Measurements from ENCODE around the gene SPINT1. TPM values are rescaled to one million over a fixed set of nuclear protein-coding genes. Genes with fewer than 3 reads are reported as not detected.

The SPINT1 gene
- total and polyA plus RNA-seq, 2 of the 13 experiments (the other 11 are each of a cell fraction or from before 2014, with no cell fraction given), result 0.49 to 2.5 TPM

DNA sequence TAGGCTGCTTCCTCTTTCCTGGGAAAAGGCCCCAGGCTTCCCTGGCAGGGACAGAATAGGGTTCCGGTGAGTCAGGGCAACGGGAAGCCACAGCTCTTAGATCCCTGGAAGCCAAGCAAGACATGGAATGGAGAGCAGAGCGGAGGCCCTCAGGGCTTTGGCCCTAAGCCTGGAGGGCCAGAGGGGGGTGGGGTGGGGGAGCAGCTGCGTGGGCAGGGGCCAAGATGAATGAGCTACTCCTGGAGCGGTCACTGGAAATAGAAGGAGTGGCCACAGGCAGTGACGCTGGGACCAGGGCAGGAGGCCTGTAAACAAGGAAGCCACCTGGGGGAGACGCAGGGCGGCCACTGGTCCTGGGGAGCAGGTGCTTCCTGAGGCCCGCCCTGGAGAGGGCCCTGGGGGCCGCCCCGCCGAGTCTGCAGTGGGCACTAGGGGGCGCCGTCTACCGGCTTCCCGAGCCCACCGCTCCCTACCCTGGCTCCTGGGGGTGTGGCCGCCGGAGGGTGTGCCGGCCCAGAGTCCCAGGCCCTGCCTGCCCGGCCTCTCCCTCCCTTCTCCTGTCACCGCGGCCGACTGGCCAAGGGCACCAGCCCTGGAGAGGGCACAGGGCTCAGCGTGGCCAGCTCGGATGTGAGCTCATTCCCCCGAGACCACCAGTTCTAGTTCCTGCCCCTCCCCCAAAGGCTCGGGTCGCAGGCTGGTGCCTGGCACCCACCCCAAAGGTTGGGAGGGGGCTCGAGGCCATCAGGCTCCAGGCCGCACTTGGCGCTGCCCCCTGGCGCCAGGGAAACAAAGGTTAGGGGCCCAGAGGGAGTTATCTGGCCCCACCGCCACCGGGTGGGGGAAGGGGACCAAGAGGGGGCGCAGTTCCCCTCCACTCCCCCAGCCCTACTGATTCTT, 62.5 kb downstream of the SPINT1 start (continued):
- TF ChIP-seq, protein P1, sequence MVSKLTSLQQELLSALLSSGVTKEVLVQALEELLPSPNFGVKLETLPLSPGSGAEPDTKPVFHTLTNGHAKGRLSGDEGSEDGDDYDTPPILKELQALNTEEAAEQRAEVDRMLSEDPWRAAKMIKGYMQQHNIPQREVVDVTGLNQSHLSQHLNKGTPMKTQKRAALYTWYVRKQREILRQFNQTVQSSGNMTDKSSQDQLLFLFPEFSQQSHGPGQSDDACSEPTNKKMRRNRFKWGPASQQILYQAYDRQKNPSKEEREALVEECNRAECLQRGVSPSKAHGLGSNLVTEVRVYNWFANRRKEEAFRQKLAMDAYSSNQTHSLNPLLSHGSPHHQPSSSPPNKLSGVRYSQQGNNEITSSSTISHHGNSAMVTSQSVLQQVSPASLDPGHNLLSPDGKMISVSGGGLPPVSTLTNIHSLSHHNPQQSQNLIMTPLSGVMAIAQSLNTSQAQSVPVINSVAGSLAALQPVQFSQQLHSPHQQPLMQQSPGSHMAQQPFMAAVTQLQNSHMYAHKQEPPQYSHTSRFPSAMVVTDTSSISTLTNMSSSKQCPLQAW (CRISPR knock-in tag; IDR thresholded peaks at IDR 0.05), result peak; percentile 39; the same call in 1 of the 2 replicates
- TF ChIP-seq ZEB1 (IDR thresholded peaks at IDR 0.05; ENCODE audit: insufficient replicate concordance, low read depth) (peak; percentile 48), RBAK (CRISPR knock-in tag; IDR thresholded peaks at IDR 0.05) (no peak), RARA (CRISPR knock-in tag; IDR thresholded peaks at IDR 0.05) (no peak), FOXC1 (CRISPR knock-in tag; IDR thresholded peaks at IDR 0.05; ENCODE audit: borderline replicate concordance) (no peak; the same call in 1 of the 2 replicates), PAF1 (CRISPR knock-in tag; IDR thresholded peaks at IDR 0.05) (no peak), KLF11 (CRISPR knock-in tag; IDR thresholded peaks at IDR 0.05) (0 out of 2 replicates have a peak, but pooled peaks have one; percentile 45), AKAP8 (CRISPR knock-in tag; IDR thresholded peaks at IDR 0.05) (peak; percentile 64; the same call in 1 of the 2 replicates), RNF2 (conservative IDR thresholded peaks at IDR 0.05; ENCODE audit: low read depth) (no peak), RFXAP (CRISPR knock-in tag; IDR thresholded peaks at IDR 0.05; ENCODE audit: borderline replicate concordance) (0 out of 2 replicates have a peak, but pooled peaks have one; percentile 52), CBX5 (CRISPR knock-in tag; IDR thresholded peaks at IDR 0.05; ENCODE audit: borderline replicate concordance) (peak; percentile 24; the same call in 1 of the 2 replicates), MEIS2 (CRISPR knock-in tag; IDR thresholded peaks at IDR 0.05) (0 out of 2 replicates have a peak, but pooled peaks have one; percentile 14), TGIF2 (CRISPR knock-in tag; IDR thresholded peaks at IDR 0.05) (peak; percentile 90)
- TF ChIP-seq, protein P2, sequence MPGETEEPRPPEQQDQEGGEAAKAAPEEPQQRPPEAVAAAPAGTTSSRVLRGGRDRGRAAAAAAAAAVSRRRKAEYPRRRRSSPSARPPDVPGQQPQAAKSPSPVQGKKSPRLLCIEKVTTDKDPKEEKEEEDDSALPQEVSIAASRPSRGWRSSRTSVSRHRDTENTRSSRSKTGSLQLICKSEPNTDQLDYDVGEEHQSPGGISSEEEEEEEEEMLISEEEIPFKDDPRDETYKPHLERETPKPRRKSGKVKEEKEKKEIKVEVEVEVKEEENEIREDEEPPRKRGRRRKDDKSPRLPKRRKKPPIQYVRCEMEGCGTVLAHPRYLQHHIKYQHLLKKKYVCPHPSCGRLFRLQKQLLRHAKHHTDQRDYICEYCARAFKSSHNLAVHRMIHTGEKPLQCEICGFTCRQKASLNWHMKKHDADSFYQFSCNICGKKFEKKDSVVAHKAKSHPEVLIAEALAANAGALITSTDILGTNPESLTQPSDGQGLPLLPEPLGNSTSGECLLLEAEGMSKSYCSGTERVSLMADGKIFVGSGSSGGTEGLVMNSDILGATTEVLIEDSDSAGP (CRISPR knock-in tag; IDR thresholded peaks at IDR 0.05; ENCODE audit: borderline replicate concordance), result peak; percentile 73; the same call in 1 of the 2 replicates
- TF ChIP-seq, protein P3, sequence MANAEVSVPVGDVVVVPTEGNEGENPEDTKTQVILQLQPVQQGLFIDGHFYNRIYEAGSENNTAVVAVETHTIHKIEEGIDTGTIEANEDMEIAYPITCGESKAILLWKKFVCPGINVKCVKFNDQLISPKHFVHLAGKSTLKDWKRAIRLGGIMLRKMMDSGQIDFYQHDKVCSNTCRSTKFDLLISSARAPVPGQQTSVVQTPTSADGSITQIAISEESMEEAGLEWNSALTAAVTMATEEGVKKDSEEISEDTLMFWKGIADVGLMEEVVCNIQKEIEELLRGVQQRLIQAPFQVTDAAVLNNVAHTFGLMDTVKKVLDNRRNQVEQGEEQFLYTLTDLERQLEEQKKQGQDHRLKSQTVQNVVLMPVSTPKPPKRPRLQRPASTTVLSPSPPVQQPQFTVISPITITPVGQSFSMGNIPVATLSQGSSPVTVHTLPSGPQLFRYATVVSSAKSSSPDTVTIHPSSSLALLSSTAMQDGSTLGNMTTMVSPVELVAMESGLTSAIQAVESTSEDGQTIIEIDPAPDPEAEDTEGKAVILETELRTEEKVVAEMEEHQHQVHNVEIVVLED (CRISPR knock-in tag; IDR thresholded peaks at IDR 0.05; ENCODE audit: borderline replicate concordance), result 0 out of 2 replicates have a peak, but pooled peaks have one; percentile 36
- TF ChIP-seq, protein P4, sequence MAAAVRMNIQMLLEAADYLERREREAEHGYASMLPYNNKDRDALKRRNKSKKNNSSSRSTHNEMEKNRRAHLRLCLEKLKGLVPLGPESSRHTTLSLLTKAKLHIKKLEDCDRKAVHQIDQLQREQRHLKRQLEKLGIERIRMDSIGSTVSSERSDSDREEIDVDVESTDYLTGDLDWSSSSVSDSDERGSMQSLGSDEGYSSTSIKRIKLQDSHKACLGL (CRISPR knock-in tag; IDR thresholded peaks at IDR 0.05), result peak; percentile 60
- TF ChIP-seq, protein P5, sequence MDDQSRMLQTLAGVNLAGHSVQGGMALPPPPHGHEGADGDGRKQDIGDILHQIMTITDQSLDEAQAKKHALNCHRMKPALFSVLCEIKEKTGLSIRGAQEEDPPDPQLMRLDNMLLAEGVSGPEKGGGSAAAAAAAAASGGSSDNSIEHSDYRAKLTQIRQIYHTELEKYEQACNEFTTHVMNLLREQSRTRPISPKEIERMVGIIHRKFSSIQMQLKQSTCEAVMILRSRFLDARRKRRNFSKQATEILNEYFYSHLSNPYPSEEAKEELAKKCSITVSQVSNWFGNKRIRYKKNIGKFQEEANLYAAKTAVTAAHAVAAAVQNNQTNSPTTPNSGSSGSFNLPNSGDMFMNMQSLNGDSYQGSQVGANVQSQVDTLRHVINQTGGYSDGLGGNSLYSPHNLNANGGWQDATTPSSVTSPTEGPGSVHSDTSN (CRISPR knock-in tag; IDR thresholded peaks at IDR 0.05; ENCODE audit: borderline replicate concordance), result peak; percentile 66; the same call in 1 of the 2 replicates
- TF ChIP-seq, protein P6, sequence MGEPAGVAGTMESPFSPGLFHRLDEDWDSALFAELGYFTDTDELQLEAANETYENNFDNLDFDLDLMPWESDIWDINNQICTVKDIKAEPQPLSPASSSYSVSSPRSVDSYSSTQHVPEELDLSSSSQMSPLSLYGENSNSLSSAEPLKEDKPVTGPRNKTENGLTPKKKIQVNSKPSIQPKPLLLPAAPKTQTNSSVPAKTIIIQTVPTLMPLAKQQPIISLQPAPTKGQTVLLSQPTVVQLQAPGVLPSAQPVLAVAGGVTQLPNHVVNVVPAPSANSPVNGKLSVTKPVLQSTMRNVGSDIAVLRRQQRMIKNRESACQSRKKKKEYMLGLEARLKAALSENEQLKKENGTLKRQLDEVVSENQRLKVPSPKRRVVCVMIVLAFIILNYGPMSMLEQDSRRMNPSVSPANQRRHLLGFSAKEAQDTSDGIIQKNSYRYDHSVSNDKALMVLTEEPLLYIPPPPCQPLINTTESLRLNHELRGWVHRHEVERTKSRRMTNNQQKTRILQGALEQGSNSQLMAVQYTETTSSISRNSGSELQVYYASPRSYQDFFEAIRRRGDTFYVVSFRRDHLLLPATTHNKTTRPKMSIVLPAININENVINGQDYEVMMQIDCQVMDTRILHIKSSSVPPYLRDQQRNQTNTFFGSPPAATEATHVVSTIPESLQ (CRISPR knock-in tag; conservative IDR thresholded peaks at IDR 0.05), result no peak
